HEK293T (cell line): Measurements from ENCODE around the gene SIAE.

ENCODE experiments used
- BHLHE40 ChIP-seq: fragments of 450-650 bp; IDR thresholded peaks from 2 replicates; pipeline ENCODE4 v1.6.1; 2016; ENCODE audit warnings: mild to moderate bottlenecking, moderate library complexity, borderline replicate concordance
- FOXK2 ChIP-seq: fragments of 450-650 bp; IDR thresholded peaks from 2 replicates; pipeline ENCODE4 v1.6.1; 2016; ENCODE audit warnings: mild to moderate bottlenecking
- NFRKB ChIP-seq: fragments of 450-650 bp; IDR thresholded peaks from 2 replicates; pipeline ENCODE4 v1.6.1; 2016; ENCODE audit warnings: mild to moderate bottlenecking, moderate library complexity
- SP1 ChIP-seq: fragments of 450-650 bp; IDR thresholded peaks from 2 replicates; pipeline ENCODE4 v1.6.1; 2017
- TF ChIP-seq, protein P1 (sequence below): fragments of 450-650 bp; IDR thresholded peaks from 2 replicates; pipeline ENCODE4 v1.6.1; 2016

DNA sequence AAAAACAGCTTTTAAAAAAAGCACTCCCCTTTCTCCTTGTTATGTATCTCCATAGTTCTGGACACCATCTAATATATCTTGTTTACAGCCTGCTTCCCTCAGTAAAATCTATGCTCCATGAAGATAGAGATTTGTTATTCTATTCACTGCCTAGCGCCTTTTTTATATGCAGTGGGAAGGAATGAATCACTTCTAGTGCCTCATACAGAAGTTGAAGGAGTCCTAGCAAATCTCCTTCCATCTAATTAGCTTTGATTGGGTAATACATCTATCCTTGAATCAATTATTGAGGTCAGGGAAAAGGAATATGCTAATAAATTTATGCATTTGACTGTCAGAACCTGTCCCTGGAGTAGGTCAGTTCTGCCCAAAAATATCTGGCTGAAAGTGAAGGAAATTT is 26.0 kb upstream of the SIAE start:
- TF ChIP-seq SP1 = no peak
- no peak for TF ChIP-seq NFRKB
- no peak for TF ChIP-seq BHLHE40
- no peak for TF ChIP-seq FOXK2
- TF ChIP-seq, protein P1, sequence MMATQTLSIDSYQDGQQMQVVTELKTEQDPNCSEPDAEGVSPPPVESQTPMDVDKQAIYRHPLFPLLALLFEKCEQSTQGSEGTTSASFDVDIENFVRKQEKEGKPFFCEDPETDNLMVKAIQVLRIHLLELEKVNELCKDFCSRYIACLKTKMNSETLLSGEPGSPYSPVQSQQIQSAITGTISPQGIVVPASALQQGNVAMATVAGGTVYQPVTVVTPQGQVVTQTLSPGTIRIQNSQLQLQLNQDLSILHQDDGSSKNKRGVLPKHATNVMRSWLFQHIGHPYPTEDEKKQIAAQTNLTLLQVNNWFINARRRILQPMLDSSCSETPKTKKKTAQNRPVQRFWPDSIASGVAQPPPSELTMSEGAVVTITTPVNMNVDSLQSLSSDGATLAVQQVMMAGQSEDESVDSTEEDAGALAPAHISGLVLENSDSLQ = no peak
